ENCODE results near the gene AUH.

The AUH gene

DNA sequence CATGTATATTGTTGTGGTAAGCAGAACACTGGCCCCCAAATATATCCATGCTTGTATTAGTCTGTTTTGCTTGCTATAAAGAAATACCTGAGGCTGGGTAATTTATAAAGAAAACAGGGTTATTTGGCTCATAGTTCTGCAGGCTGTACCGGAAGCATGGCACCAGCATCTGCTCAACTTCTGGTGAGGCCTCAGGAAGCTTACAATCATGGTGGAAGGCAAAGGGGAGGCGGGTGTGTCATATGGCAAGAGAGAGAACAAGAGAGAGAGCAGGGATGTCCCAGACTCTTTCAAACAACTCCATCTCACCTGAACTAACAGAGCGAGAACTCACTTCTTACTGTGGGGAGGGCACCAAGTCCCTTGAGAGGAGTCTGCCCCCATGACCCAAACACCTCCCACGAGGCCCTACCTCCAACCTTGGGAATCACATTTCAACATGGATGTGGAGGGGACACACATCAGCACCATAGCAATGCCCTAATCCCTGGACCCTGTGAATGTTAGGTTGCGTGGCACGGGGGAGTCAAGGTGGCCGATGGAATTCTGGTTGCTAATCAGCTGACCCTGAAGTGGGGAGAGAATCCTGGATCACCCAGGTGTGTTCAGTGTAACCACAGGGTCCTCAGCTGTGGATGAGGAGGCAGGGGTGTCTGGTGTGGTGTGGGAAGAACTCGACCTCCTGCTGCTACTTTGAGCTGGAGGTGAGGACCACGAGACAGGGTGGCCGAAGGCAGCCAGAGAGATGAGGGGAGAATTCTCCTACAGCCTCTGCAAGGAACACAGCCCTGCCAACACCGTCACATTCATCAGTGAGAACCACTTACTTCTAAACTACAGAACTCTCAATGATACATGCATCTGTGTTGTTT, 172.8 kb downstream of the AUH start:
- no peak for DNase-seq (ENCODE audit: low spot score)

DNA sequence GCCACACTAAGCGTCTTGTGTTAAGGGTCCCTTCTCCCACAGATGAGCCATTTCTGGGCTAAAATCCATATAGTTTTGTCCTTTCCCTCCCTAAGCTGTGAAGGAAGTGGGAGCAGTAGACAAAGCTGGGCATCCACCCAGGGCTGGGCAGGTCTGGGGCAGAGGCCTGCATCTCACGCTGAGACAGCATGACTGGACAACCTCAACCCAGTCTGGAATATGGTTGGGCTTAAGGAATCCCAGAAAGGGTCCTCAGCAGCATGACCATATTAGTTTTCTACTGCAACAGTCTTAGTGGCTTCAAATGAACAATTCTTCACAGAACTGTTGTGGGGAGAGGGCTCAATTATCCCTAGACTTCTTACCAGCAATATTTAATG, 173.8 kb downstream of the AUH start:
- DNase-seq (ENCODE audit: low spot score) = no peak

DNA sequence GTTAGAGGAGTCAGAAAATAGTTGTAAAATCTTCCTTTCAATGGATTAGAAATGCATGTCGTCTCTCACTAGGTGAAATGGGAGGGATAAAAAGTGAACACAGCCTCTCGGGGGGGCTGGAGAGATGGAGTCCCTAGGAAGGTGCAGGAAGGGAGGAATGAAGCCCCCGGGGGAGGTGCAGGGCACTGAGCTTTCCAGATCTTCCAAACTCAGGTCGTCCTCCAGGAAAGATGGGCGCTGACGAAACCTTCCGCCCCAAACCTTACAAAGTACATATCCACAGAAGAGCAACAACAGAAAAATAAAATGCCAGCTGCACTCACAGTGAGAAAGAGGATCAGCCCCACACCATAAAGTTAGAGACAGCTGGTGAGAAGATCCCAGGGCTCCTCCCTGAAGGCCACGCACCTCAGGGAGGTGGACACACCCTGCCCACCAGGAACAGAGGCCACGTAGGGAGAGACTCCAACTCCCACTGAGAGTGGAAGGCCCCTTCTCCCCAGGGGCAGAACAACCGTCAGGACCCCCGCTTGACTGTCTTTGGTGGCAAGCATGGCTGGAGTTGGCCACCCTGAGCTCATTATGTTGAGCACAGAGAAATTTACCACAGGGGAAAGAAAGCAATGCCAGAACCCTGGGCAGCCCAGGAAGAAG, 174.3 kb downstream of the AUH start:
- no peak for DNase-seq (ENCODE audit: low spot score)

DNA sequence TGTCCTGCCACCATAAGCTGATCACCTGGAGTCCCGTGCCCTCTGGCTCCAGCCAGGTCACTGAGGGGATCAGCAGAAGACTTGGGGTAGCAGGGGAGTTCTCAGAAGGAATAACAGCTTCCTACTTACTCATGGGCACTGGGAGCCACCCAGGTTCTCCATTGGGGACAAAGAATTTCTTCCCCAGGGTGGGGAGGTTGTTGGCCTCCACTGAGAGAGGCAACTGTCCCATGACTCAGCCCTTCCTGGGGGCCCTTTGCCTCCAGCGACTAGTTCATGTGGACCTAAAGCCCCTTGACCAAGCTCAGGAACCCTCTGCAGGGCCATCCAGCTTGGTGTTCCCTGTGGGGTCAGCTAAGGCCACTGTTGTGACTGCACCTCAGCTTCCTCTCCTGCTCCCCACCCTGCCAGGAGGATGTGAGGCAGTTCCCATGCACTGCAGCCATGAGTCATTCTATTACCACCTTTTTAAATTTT, 175.0 kb downstream of the AUH start:
- DNase-seq (ENCODE audit: low spot score) = no peak

DNA sequence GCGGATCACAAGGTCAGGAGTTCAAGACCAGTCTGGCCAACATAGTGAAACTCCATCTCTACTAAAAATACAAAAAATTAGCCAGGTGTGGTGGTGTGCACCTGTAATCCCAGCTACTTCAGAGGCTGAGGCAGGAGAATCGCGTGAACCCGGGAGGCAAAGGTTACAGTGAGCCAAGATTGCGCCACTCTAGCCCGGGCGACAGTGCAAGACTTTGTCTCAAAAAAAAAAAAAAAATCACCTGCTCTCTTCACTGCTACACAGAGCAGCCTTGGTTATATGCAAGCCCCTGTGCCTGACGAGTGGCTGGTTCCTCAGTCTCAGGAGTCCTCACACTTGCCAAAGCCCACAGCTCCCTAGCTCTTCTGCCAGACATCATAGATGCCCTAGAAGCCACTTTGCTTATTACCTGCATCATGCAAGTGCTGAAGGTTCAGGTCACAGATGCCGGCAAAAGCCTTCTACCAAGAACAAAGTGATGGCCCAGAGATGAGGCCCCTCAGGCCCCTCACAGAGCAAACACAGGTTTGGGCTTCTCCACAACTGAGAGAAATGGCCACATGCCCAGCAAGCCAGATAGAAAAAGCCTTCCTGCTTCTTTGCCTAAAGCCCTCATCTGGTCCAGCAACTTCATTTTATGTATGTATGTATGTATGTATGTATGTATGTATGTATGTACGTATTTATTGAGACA, 176.4 kb downstream of the AUH start:
- no peak for DNase-seq (ENCODE audit: low spot score)

DNA sequence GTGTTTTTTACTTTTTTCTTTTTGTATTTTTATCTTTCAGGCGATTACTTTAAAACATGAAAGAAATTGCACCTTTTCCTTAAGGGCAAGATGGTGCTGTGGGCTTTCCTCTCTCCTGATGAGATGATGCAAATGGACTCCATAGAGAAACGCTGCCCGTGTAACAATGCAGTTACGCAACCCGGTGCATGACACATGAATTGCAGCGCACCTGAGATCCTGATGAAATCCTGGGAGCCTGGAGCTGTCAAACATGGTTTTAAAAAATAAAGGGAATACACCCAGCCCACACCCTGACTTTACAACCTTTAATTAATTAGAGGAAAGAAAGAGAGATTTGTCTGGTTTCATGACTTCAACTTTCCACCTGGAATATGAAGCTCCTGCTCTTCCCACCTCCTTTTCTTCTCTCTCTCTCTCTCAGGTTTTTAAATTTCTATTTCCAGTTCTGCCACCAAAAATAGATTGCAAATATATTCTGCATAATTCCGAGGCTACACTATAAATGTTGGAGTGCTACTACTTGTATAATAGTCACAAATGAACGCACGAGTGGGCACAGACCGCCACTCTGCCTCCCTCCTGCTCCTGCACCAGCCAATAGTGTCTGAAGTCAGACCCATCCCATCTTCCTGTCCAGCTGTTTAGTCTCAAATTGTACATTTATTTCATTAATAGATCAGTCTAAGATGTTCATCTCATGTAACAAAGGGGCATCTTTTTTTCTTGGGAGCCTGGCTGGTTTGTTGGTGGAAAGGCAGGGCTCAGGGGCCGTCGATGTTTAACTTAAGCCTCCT, 179.1 kb downstream of the AUH start:
- no peak for DNase-seq (ENCODE audit: low spot score)

DNA sequence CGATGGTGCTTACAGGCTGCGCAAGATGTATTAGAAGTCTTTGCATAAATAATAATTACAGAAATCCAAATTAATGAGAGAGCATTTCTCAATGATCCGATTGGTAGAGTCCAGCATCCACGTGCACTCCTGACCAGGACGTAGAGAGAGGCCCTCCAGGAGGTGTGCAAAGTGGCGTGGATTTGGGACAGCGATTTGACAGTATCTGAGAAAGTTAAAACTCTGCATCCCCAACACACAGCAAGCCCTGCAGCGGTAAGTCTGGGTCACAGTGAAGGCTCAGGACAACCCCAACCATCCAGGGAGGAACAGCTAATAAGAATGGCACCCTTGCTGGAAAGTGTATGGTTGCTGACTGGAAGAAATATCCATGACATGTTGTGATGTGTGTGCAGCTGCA, 180.2 kb downstream of the AUH start:
- no peak for DNase-seq (ENCODE audit: low spot score)

DNA sequence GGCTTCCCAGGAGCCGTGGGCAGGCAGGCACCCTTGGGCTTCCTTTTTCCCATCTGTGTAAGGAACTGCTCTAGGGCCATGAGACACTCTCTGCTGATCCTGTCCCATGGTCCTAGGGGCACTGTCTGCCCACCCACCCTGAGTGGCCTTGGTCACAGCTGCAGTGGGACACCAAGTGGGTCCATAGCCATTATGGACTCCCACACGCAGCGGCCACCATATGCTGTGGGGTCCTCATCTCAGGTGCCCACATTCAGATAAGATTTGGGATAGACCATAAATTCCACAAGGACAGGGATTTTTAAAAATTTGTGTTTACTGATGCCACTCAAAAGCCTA, 180.8 kb downstream of the AUH start:
- no peak for DNase-seq (ENCODE audit: low spot score)

DNA sequence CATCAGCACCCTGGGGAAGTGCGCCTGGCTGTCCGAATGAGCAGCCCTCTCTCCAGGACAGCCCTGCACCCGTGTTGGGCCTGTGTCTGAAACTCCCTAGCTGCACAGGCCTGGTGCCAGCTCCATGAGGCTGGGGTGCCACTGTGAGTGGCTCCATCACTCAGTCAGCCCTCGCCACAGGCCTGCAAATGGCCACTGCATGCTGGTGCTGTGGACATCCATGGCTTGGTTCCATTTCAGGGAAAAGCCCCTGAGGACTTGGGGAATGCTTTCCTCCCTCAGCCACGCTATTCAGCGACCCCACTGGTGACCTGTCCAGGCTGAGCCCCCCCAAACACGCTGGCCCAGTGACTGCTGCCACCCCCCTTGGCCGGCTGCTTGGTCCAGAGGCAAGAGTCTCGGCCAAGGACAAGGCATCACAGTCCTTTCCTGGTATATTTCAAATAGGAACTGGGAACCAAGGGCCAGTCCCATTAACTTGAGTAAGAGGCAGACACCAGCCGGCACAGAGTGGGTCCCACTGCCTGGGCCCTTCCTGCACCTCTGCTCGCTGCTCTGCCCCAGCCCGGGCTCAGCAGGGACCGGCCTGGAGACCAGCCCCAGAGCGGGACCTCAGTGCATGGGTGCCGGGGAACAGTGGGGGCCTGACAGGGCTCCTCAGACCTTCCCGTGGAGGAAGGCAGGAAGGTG, 181.3 kb downstream of the AUH start:
- no peak for DNase-seq (ENCODE audit: low spot score)

DNA sequence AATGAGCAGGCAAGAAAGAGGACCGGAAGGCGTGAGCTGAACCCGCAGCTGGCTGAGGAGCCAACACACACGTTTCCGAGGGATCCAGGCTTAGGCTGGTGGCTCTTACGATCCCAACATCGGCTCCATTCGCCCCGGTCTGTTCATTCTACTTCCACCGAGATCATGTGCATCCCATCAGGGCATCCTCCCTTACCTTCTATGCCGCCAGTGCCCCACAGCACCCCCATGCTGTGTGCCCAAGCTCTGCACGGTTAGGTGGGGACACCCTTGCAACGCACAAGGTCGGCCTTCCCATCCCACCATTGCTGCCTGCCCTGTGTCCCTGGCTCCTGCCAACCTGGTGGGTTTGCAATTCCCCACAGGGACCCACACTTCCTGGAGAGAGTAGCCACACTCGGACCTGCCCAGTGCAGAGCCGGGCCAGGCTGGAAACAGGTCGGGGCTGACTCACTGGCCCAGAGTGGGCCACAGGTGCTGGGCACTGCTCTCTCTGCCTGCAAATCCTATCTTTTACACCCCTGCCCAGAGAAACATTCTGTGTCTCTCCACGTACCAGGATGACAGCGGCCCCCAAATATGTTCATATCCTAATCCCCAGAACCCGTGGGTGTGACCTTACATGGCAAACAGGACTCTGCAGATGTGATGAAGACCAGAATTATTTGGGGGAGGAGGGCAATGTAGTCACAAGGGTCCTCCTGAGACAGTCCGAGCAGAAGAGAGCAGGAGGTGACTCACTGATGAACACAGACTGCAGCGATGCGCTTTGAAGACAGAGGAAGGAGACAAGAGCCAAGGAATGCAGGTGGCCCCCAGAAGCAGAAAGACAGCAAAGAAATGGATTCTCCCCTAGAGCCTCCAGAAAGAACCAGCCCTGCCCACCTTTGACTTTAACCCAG, 182.2 kb downstream of the AUH start:
- DNase-seq (ENCODE audit: low spot score) = no peak

DNA sequence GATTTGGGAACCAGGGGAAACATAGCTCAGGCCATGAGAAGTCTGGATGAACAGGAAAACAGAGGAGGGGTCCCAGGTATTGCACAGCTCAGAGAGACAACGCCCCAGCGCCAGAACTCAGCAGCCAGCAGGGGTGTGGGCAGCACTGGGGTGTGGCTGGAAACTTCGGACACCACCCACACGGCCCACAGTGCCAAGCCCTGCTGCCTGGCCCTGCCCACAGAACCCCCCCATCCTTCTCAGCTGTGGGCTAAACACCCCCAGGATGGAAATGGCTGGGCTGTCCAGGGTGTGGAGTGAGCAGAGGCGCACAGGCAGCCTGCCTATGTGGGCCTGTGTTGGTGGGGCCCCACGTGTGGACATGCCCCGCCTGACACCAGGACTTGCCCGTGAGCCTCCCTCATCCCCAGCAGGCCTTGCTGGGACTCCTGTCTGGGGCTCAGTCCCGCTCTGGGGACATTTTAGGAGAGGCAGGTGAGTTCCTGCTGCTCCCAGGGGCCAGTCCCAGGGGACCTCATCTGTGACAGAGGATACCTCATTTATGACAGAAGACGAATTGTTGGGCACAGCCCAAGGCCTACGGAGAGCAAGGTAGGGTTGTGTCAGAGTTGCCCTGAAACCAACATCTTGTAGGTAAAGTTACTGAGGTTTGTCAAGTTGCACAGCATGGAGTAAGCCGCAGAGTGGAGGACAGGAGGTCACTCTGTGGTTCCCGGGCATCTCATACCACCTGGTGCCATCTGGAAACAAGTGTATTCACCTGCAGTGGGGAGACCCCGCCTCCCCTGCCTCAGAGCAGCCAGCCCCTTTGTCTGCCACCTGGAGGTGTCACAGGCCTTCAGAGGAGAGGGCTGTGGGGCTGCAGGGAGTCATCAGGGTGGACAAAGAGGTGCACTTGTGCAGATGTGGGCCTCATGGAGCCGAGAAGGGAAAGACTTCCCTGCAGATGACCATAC, 183.2 kb downstream of the AUH start:
- no peak for DNase-seq (ENCODE audit: low spot score)

DNA sequence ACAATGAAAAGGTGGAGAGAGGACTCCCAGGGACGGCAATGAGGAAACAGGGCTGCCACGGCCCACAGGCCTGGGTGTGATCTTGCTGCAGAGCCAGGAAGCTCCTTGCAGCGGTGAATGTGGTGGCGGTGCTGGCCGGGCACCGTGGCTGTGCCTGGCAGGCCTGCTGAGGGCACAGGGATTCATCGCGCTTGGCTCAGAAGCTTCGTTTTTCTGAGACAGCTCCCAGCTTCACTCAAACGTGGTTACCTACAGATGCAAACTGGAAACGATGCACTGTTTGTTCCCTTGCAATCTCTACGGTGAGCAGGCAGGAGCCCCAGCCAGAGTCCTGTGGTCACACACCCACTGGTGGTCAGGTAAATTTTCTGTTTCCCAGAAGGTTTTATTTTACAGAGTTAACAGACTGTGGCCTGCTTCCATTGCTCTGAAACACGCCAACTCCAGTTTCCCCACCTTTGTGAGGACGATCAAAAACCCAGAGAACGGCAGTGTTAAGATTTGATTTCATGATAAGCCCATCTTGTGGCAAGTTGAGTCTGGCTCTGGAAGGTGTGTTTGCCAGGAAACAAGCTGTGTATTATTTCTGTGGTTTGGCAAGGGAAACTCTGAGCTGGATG, 183.9 kb downstream of the AUH start:
- no peak for DNase-seq (ENCODE audit: low spot score)

DNA sequence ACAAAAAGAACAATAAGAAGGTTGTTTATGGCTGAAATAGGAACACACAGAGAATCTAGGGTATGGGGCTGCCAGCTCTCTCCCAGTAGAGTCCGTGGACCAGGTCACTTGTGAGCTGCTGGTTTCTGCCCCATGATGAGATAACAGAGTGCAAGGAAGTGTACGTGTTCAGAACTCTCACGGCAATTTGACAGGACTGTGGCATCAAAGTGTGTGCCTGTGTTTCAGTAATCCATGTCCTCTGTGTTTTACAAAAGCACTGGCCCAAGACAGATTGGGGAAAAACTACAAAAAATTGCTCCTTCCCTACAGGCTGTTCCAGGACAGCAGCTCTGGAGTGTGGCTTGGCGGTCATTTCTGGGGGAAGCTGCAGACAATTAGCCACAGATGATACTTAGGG, 184.6 kb downstream of the AUH start:
- no peak for DNase-seq (ENCODE audit: low spot score)

DNA sequence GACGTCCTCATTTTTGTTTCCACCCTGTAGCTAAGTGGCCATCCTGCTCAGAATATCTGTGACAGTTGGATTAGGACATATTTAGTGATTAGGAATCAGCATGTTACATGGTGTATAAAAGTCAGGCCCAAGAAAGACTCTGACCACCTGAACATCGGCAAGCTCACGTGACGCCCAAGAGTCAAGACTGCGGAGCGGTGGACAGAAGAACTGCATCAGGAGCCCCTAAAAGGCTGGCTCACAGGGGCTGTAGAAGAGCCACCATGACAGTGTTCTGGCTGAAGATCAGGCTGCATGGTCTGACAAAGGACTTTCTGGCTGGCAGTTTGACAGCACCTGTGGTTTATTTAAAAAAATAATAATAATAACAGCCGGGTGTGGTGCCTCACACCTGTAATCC, 185.3 kb downstream of the AUH start:
- no peak for DNase-seq (ENCODE audit: low spot score)

DNA sequence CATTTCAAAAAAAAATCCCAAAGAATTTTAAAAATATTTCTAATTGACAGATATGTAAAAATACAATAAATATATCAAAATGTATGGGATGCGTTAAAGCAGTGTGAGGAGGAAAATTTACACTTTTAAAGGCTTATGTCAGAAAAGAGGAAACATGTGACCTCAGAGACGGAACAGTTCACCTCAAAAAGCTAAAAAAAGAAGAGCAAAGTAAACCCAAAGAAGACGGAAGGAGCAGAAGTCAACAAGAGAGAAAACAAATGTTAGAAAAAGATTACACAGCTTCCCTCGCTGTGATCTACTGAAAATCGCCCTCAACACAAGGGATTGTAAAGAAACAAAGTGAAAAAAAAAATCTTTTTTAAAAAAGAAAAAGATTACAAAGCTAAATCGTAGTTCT, 186.9 kb downstream of the AUH start:
- no peak for DNase-seq (ENCODE audit: low spot score)

DNA sequence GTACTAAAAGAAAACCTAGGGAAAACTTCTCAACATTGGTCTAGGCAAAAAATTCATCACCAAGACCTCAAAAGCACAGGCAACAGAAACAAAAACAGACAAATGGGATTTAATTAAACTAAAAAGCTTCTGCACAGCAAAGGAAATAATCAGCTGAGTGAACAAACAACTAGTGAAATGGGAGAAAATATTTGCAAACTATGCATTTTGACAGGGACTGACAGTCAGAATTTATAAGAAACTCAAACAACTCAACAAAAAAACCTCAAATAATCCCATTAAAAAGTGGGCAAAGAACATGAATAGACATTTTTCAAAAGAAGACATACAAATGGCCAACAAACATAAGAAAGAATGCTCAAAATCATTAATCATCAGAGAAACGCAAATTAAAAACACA, 189.4 kb downstream of the AUH start:
- no peak for DNase-seq (ENCODE audit: low spot score)

DNA sequence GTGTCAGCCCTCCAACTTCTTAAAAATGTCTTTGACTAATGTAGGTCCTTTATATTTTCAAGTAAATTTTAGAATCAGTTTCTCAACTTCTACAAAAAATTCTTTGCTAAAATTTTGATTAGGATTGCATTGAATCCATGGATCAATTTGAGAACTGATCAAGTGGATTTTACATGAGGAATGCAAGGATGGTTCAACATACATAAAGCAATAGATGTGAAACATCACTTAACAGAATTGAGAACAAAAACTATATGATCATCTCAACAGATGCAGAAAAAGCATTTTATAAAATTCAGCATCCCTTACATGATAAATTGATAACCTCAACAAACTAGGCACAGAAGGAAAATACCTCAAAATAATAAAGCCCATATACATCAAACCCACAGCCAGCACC, 190.8 kb downstream of the AUH start:
- DNase-seq (ENCODE audit: low spot score) = no peak

DNA sequence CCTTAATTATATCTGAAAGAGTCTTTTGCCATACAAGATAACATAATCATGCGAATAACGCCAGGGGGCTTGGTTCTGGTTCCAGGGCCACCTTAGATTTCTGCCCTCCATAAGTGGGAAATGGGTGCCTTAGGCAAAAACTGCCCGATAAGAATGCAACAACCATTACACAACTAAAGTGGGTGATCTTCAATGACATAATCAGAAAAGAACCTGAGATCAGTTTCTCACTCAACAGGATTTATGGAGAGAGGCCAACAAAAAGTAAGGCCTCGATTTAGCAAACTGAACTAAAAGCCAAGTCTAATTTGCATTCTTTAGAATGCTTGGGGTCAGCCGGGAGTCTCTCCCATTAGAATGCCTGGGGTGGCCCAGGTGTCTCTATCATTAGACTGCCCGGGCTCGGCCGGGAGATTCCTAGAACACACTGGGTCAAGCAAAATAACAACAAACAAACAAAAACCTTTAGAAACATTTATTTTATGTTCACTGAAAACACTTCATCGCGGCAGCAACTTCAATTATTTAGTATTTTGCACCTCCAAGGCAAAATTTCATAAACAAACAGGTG, 194.8 kb downstream of the AUH start:
- no peak for DNase-seq (ENCODE audit: low spot score)
